HL-60 (cell line): ENCODE measurements around the gene PIAS4.

Experiments
- DNase-seq, 2 experiments: peaks; one replicate each; pipeline ENCODE4 v3.0.0-alpha.2; 2010 to 2020; ENCODE audit warnings: low read depth in 1 of 2, low spot score in 1 of 2
- H3K27ac ChIP-seq: fragments of 250-450 bp; sonication (Bioruptor Pico); replicated peaks from 2 replicates; pipeline ENCODE4 v1.5.1; 2020; ENCODE audit warnings: mild to moderate bottlenecking, moderate library complexity
- H3K27me3 ChIP-seq: fragments of 250-450 bp; sonication (Bioruptor Pico); 2 replicates; pipeline ENCODE4 v1.5.1; 2021; ENCODE audit warnings: mild to moderate bottlenecking, moderate library complexity; ENCODE audit not compliant: insufficient read depth, poor library complexity, severe bottlenecking
- H3K4me3 ChIP-seq: replicated peaks from 2 replicates; pipeline ENCODE4 v1.5.1; 2011; ENCODE audit warnings: mild to moderate bottlenecking, control low read depth, low read length; ENCODE audit not compliant: insufficient read depth
- CTCF ChIP-seq: IDR thresholded peaks from one replicate; pipeline ENCODE4 v1.5.1; 2011; ENCODE audit warnings: low read length, control low read depth, inconsistent platforms; ENCODE audit not compliant: insufficient read depth
- GABPA ChIP-seq: IDR thresholded peaks from 2 replicates; pipeline ENCODE4 v1.6.1; 2012; ENCODE audit warnings: low read depth
- POLR2AphosphoS5 ChIP-seq: IDR thresholded peaks from 2 replicates; pipeline ENCODE4 v1.6.1; 2012; ENCODE audit warnings: low read depth
- REST ChIP-seq: IDR thresholded peaks from 2 replicates; pipeline ENCODE4 v1.6.1; 2012; ENCODE audit warnings: low read depth; ENCODE audit not compliant: insufficient replicate concordance
- SPI1 ChIP-seq: IDR thresholded peaks from 2 replicates; pipeline ENCODE4 v1.6.1; 2012; ENCODE audit warnings: low read depth, mild to moderate bottlenecking, borderline replicate concordance

Gene PIAS4

GRCh38 chr19:4075373-4075772, 67.8 kb downstream of the PIAS4 start:
- Histone ChIP-seq H3K4me3 (no peak overlapping the region), H3K27me3 (no peaks in the 10 kb centered on the region), H3K27ac (no peak overlapping the region)
- TF ChIP-seq SPI1 (no peak), REST (no peak), GABPA (no peak), POLR2AphosphoS5 (no peak), CTCF (no peak)
- DNase-seq = no peak

- Histone ChIP-seq H3K27ac (no peak overlapping the region), H3K4me3 (no peak overlapping the region), H3K27me3 (no peaks in the 10 kb centered on the region)
- no peak for TF ChIP-seq SPI1
- no peak for DNase-seq
Measured at GRCh38 chr19:4077007-4077374, 69.5 kb downstream of the PIAS4 start.

GRCh38 chr19:4077800-4078684, 70.5 kb downstream of the PIAS4 start:
- no peaks in the 10 kb centered on the region for H3K27me3 ChIP-seq
- H3K4me3 ChIP-seq = peak overlapping the region; percentile 17; the same call in 1 of the 2 replicates
- DNase-seq = peak; percentile 39 to 52
- TF ChIP-seq REST = no peak
- 0 out of 2 replicates have a peak, but pooled peaks have one; percentile 26 for TF ChIP-seq POLR2AphosphoS5
- no peak for TF ChIP-seq SPI1
- no peak for TF ChIP-seq GABPA
- TF ChIP-seq CTCF = no peak
- peak overlapping the region; percentile 84 for H3K27ac ChIP-seq

- no peaks in the 10 kb centered on the region for H3K27me3 ChIP-seq
- TF ChIP-seq CTCF (no peak), REST (no peak), POLR2AphosphoS5 (no peak), GABPA (no peak), SPI1 (no peak)
- no peak overlapping the region for H3K27ac ChIP-seq
- no peak for DNase-seq
- H3K4me3 ChIP-seq = no peak overlapping the region
Measured at GRCh38 chr19:4080473-4080872, 72.9 kb downstream of the PIAS4 start.
